ENCODE results near the gene MAPKAPK3. TPM values are rescaled to one million over a fixed set of nuclear protein-coding genes. Genes with fewer than 3 reads are reported as not detected.

The MAPKAPK3 gene
- total RNA-seq, 4 donors from 2014 or later: 20.8 to 31.3 (median 27.2) TPM

- intact Hi-C loops (cut with DNase I): no loop called here
- TF ChIP-seq POLR2AphosphoS5 (IDR thresholded peaks at IDR 0.05): no peak
- TF ChIP-seq EP300 (IDR thresholded peaks at IDR 0.05): no peak
- no peak for TF ChIP-seq POLR2A (IDR thresholded peaks at IDR 0.05; ENCODE audit: low read depth)
- no peak for TF ChIP-seq CTCF (IDR thresholded peaks at IDR 0.05)
- Histone ChIP-seq H3K4me3 (no peak overlapping the region), H3K27ac (replicated peaks in 1 of 4) (no peak overlapping the region), H3K9me3 (no peaks in the 10 kb centered on the region), H3K4me1 (no peaks in the 10 kb centered on the region), H3K27me3 (no peaks in the 10 kb centered on the region), H3K36me3 (no peaks in the 10 kb centered on the region)
- no peak for DNase-seq (ENCODE audit: extremely low spot score)
- WGBS: 80% methylated on average over 2 of the region's 3 CpGs
These were observed 41.9 kb downstream of the MAPKAPK3 start for GRCh38 chr3:50658831-50659230.

- H3K27me3 ChIP-seq: no peaks in the 10 kb centered on the region
- no peak for DNase-seq (ENCODE audit: extremely low spot score)
- intact Hi-C loops (cut with DNase I): no loop called here
- H3K9me3 ChIP-seq: no peaks in the 10 kb centered on the region
- WGBS: 85% methylated on average over 3 of the region's 10 CpGs
- TF ChIP-seq POLR2A (IDR thresholded peaks at IDR 0.05; ENCODE audit: low read depth) (no peak), CTCF (IDR thresholded peaks at IDR 0.05) (no peak), POLR2AphosphoS5 (IDR thresholded peaks at IDR 0.05) (no peak), EP300 (IDR thresholded peaks at IDR 0.05) (no peak)
- H3K4me3 ChIP-seq: no peak overlapping the region
- no peaks in the 10 kb centered on the region for H3K36me3 ChIP-seq
- no peak overlapping the region for H3K27ac ChIP-seq (replicated peaks in 1 of 4)
- no peaks in the 10 kb centered on the region for H3K4me1 ChIP-seq
These were observed 43.4 kb downstream of the MAPKAPK3 start for GRCh38 chr3:50660386-50660785.

GRCh38 chr3:50661321-50661837 is 44.4 kb downstream of the MAPKAPK3 start:
- WGBS: 79% methylated on average over 6 of the region's 6 CpGs
- Histone ChIP-seq H3K4me3 (no peak overlapping the region), H3K9me3 (no peaks in the 10 kb centered on the region), H3K4me1 (no peaks in the 10 kb centered on the region), H3K36me3 (no peaks in the 10 kb centered on the region), H3K27ac (replicated peaks in 1 of 4) (no peak overlapping the region), H3K27me3 (no peaks in the 10 kb centered on the region)
- TF ChIP-seq POLR2A (IDR thresholded peaks at IDR 0.05; ENCODE audit: low read depth) (no peak), EP300 (IDR thresholded peaks at IDR 0.05) (no peak), POLR2AphosphoS5 (IDR thresholded peaks at IDR 0.05) (no peak), CTCF (IDR thresholded peaks at IDR 0.05) (no peak)
- DNase-seq (ENCODE audit: extremely low spot score): no peak
- intact Hi-C loops (cut with DNase I): no loop called here

GRCh38 chr3:50662408-50662807 is 45.5 kb downstream of the MAPKAPK3 start:
- Histone ChIP-seq H3K36me3 (no peaks in the 10 kb centered on the region), H3K4me1 (no peaks in the 10 kb centered on the region), H3K9me3 (no peaks in the 10 kb centered on the region), H3K27me3 (no peaks in the 10 kb centered on the region), H3K27ac (replicated peaks in 1 of 4) (no peak overlapping the region), H3K4me3 (no peak overlapping the region)
- no peak for DNase-seq (ENCODE audit: extremely low spot score)
- WGBS: 44% methylated on average over 2 of the region's 2 CpGs
- intact Hi-C loops (cut with DNase I): no loop called here
- TF ChIP-seq EP300 (IDR thresholded peaks at IDR 0.05) (no peak), POLR2A (IDR thresholded peaks at IDR 0.05; ENCODE audit: low read depth) (no peak), POLR2AphosphoS5 (IDR thresholded peaks at IDR 0.05) (no peak), CTCF (IDR thresholded peaks at IDR 0.05) (no peak)

Data from esophagus muscularis mucosa (tissue), 4 donors.